HG03025 (cell line): Measurements from ENCODE around the gene POU2F1.

Experiments
- ATAC-seq: cut with Tn5 transposase; IDR thresholded peaks from one replicate; pipeline ENCODE4 v1.9.1; 2021; ENCODE audit warnings: mild to moderate bottlenecking, moderate library complexity; ENCODE audit not compliant: unreplicated experiment, low FRiP score

Gene POU2F1

GRCh38 chr1:167408355-167408754, 187.7 kb downstream of the POU2F1 start:
- no peak for ATAC-seq

GRCh38 chr1:167409183-167409582, 188.5 kb downstream of the POU2F1 start:
- ATAC-seq, result no peak

GRCh38 chr1:167412072-167412471, 191.4 kb downstream of the POU2F1 start:
- ATAC-seq, result no peak

GRCh38 chr1:167412920-167413319, 192.2 kb downstream of the POU2F1 start:
- ATAC-seq, result no peak

GRCh38 chr1:167413328-167413727, 192.6 kb downstream of the POU2F1 start:
- no peak for ATAC-seq

- no peak for ATAC-seq
Observed at GRCh38 chr1:167416506-167416905, 195.8 kb downstream of the POU2F1 start.

GRCh38 chr1:167418391-167418790, 197.7 kb downstream of the POU2F1 start:
- ATAC-seq, result no peak

- no peak for ATAC-seq
Observed at GRCh38 chr1:167419245-167419644, 198.6 kb downstream of the POU2F1 start.

GRCh38 chr1:167420510-167420909, 199.8 kb downstream of the POU2F1 start:
- no peak for ATAC-seq

- ATAC-seq, result no peak
Observed at GRCh38 chr1:167423684-167424619, 203.3 kb downstream of the POU2F1 start.

GRCh38 chr1:167425482-167425881, 204.8 kb downstream of the POU2F1 start:
- no peak for ATAC-seq

GRCh38 chr1:167426716-167427115, 206.0 kb downstream of the POU2F1 start:
- no peak for ATAC-seq

- no peak for ATAC-seq
Observed at GRCh38 chr1:167427848-167428247, 207.2 kb downstream of the POU2F1 start.

- ATAC-seq, result no peak
Observed at GRCh38 chr1:167428395-167428794, 207.7 kb downstream of the POU2F1 start.

GRCh38 chr1:167429612-167430011, 208.9 kb downstream of the POU2F1 start:
- ATAC-seq, result no peak

- peak; percentile 52 for ATAC-seq
Observed at GRCh38 chr1:167430134-167430848, 209.6 kb downstream of the POU2F1 start.

- ATAC-seq, result no peak
Observed at GRCh38 chr1:167430849-167431242, 210.2 kb downstream of the POU2F1 start.

GRCh38 chr1:167431261-167431908, 210.7 kb downstream of the POU2F1 start:
- no peak for ATAC-seq

- ATAC-seq, result no peak
Observed at GRCh38 chr1:167431909-167432650, 211.4 kb downstream of the POU2F1 start.

- no peak for ATAC-seq
Observed at GRCh38 chr1:167432780-167433179, 212.1 kb downstream of the POU2F1 start.
